Lower leg skin (tissue), 4 donors: Measurements from ENCODE around the gene EYA3. TPM values are rescaled to one million over a fixed set of nuclear protein-coding genes. Genes with fewer than 3 reads are reported as not detected.

Source experiments
- DNase-seq, 2 donors: peaks; one replicate each; pipeline ENCODE4 v3.0.0-alpha.2; 2019; ENCODE audit warnings: low spot score in 2 of 2
- H3K4me3 ChIP-seq: fragments of 200-600 bp; sonication (generic); 2 replicates; pipeline ENCODE4 v1.5.1; 2017; ENCODE audit warnings: mild to moderate bottlenecking, low read depth; ENCODE audit not compliant: poor library complexity, severe bottlenecking
- CTCF ChIP-seq, 3 donors: fragments of 450-650 bp; IDR thresholded peaks; one replicate each; pipeline ENCODE4 v1.5.1; 2016; ENCODE audit warnings: antibody characterized with exemption in 3 of 3, mild to moderate bottlenecking in 3 of 3, moderate library complexity in 2 of 3
- POLR2A ChIP-seq, 2 donors: fragments of 450-650 bp; IDR thresholded peaks; one replicate each; pipeline ENCODE4 v1.6.1; 2016 to 2017; ENCODE audit warnings: antibody characterized with exemption in 2 of 2, mild to moderate bottlenecking in 1 of 2, moderate library complexity in 1 of 2
- WGBS, 2 donors: methylation state at CpG; one replicate each; pipeline ENCODE4 v1.1.5; 2018; 5-methylcytosine and 5-hydroxymethylcytosine counted together
- intact Hi-C: fragments of 100-400 bp; cut with DNase I; formaldehyde crosslinking; loops from one replicate; pipeline ENCODE4 v1.15.0; 2023; ENCODE audit warnings: low total_unique reads
- total RNA-seq, 4 donors: library from RNA; depleted of rRNA; stranded (reverse); fragments of >200 nt; gene quantifications; one replicate each; pipeline ENCODE4 v1.1.0, GENCODE V29; 2016

The EYA3 gene
- total RNA-seq, 4 donors from 2014 or later: 14.9 to 20.1 (median 17.1) TPM

- TF ChIP-seq CTCF (IDR thresholded peaks at IDR 0.05) (no peak), POLR2A (IDR thresholded peaks at IDR 0.05) (no peak)
- no peak overlapping the region for H3K4me3 ChIP-seq
- DNase-seq: peak in 1 of 2 donors; percentile 49
- intact Hi-C loops: loop anchor here (10.0 kb wide), 1 partner anchor 106 kb away; no protein-coding TSS in a partner anchor
- 82 to 92% methylated on average over 5 of the region's 5 CpGs for WGBS, 2 donors
Observed at GRCh38 chr1:28099050-28099769, 10.8 kb upstream of the EYA3 start.

- H3K4me3 ChIP-seq: no peak overlapping the region
- no peak for DNase-seq
- no peak for TF ChIP-seq POLR2A (IDR thresholded peaks at IDR 0.05)
- no peak for TF ChIP-seq CTCF (IDR thresholded peaks at IDR 0.05)
- 81 to 90% methylated on average over 4 of the region's 4 CpGs for WGBS, 2 donors
- intact Hi-C loops: loop anchor here (10.0 kb wide), 1 partner anchor 108 kb away; no protein-coding TSS in a partner anchor
Observed at GRCh38 chr1:28097100-28097472, 8.7 kb upstream of the EYA3 start.

- no peak overlapping the region for H3K4me3 ChIP-seq
- no peak for DNase-seq
- 84% methylated on average over 17 of the region's 17 CpGs for WGBS, 2 donors
- intact Hi-C loops: loop anchor here (10.0 kb wide), 1 partner anchor 108 kb away; no protein-coding TSS in a partner anchor
- TF ChIP-seq CTCF (IDR thresholded peaks at IDR 0.05): no peak
- no peak for TF ChIP-seq POLR2A (IDR thresholded peaks at IDR 0.05)
Observed at GRCh38 chr1:28096210-28097099, 8.0 kb upstream of the EYA3 start.

GRCh38 chr1:28091043-28091781 is 2.8 kb upstream of the EYA3 start:
- DNase-seq: peak; percentile 57 to 91
- peak in 1 of 3 donors; percentile 41 for TF ChIP-seq CTCF (IDR thresholded peaks at IDR 0.05)
- TF ChIP-seq POLR2A (IDR thresholded peaks at IDR 0.05): no peak
- 28 to 32% methylated on average over 6 of the region's 6 CpGs for WGBS, 2 donors
- H3K4me3 ChIP-seq: no peak overlapping the region
- intact Hi-C loops: loop anchor here (10.0 kb wide), 1 partner anchor 114 kb away; no protein-coding TSS in a partner anchor

- DNase-seq: no peak
- TF ChIP-seq CTCF (IDR thresholded peaks at IDR 0.05) (no peak), POLR2A (IDR thresholded peaks at IDR 0.05) (no peak)
- intact Hi-C loops: no loop called here
- peak overlapping the region; percentile 75 for H3K4me3 ChIP-seq
- 3 to 6% methylated on average over 16 of the region's 16 CpGs for WGBS, 2 donors
Observed at GRCh38 chr1:28087614-28088167, 719 bp downstream of the EYA3 start.
